ENCODE measurements around the gene TOMM6. TPM values are rescaled to one million over a fixed set of nuclear protein-coding genes. Genes with fewer than 3 reads are reported as not detected.

The TOMM6 gene
- total RNA-seq, 2 experiments from 2014 or later, result 131 to 277 TPM

DNA sequence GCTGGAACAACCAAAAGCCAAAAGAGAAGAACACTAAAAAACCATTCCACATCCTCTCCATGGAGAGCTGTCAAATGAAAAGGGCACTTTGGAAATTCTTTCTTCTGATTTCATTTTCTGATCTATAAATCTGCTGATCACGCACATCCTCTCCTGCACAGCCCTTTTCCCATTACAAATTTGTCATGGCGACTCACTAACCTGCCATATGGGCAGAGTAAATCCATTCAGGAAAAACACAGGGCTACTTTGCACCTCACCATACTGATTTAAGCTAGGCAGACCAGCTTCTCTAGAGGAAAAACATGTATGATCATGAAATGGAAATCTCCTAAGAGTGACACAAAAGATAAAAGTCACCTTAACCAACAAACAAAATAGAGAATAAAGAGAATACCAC, 26.0 kb downstream of the TOMM6 start:
- Histone ChIP-seq H4K20me1 (ENCODE audit: insufficient read depth, low read length) (no peaks in the 10 kb centered on the region), H3K27ac (ENCODE audit: low read depth, low read length, poor library complexity, severe bottlenecking) (no peak overlapping the region), H3K4me3 (ENCODE audit: low read depth, low read length, poor library complexity, severe bottlenecking) (no peak overlapping the region), H3K4me1 (ENCODE audit: insufficient read depth, low read length, poor library complexity, severe bottlenecking) (peaks cover 6% of the 10 kb centered on the region), H3K9me3 (ENCODE audit: low read length) (no peaks in the 10 kb centered on the region), H3K9me2 (ENCODE audit: insufficient read depth, low read length) (no peaks in the 10 kb centered on the region), H3K36me3 (ENCODE audit: insufficient read depth, low read length) (no peaks in the 10 kb centered on the region; the same call in 1 of the 2 replicates), H2AFZ (ENCODE audit: low read length) (no peak overlapping the region), H3K4me2 (ENCODE audit: low read length) (no peak overlapping the region), H3K79me2 (ENCODE audit: insufficient read depth, low read depth, low read length) (no peaks in the 10 kb centered on the region)
- ChIA-PET CTCF (ENCODE audit: unreplicated experiment) (no interaction called here), POLR2A (no interaction called here)
- no peak for TF ChIP-seq EZH2phosphoT487 (IDR thresholded peaks at IDR 0.05; ENCODE audit: borderline replicate concordance, low read depth, low read length)
- TF ChIP-seq, protein P1, sequence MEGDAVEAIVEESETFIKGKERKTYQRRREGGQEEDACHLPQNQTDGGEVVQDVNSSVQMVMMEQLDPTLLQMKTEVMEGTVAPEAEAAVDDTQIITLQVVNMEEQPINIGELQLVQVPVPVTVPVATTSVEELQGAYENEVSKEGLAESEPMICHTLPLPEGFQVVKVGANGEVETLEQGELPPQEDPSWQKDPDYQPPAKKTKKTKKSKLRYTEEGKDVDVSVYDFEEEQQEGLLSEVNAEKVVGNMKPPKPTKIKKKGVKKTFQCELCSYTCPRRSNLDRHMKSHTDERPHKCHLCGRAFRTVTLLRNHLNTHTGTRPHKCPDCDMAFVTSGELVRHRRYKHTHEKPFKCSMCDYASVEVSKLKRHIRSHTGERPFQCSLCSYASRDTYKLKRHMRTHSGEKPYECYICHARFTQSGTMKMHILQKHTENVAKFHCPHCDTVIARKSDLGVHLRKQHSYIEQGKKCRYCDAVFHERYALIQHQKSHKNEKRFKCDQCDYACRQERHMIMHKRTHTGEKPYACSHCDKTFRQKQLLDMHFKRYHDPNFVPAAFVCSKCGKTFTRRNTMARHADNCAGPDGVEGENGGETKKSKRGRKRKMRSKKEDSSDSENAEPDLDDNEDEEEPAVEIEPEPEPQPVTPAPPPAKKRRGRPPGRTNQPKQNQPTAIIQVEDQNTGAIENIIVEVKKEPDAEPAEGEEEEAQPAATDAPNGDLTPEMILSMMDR (conservative IDR thresholded peaks at IDR 0.05; ENCODE audit: low read length), result no peak
- DNase-seq (ENCODE audit: low spot score), result no peak
- intact Hi-C loops (cut with micrococcal nuclease; ENCODE audit: unreplicated experiment), result no loop called here
- BruUV-seq (replicated peaks), result no TSS peak

DNA sequence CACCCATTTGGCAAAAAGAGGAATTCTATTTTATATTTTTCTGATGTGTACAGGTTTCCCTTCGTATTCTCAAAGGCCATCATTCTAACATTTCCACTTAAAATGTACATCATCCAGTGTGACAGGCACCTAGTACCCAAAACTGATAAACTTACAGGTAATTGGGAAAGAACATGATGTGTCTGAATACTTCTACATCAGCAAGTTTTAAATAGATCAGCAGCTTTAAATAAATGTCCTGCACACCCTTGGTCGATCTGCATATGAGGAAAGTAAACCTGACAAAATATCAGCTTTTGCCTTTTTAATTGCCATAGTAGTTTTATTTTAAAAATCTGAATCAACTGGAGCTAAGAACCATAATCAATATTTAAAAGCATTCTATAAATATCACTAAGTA, 26.5 kb downstream of the TOMM6 start:
- no peaks in the 10 kb centered on the region; the same call in 1 of the 2 replicates for H3K36me3 ChIP-seq (ENCODE audit: insufficient read depth, low read length)
- H3K4me1 ChIP-seq (ENCODE audit: insufficient read depth, low read length, poor library complexity, severe bottlenecking), result peaks cover 6% of the 10 kb centered on the region
- no peak overlapping the region for H3K4me3 ChIP-seq (ENCODE audit: low read depth, low read length, poor library complexity, severe bottlenecking)
- ChIA-PET CTCF (ENCODE audit: unreplicated experiment) (no interaction called here), POLR2A (no interaction called here)
- no peak overlapping the region for H3K4me2 ChIP-seq (ENCODE audit: low read length)
- intact Hi-C loops (cut with micrococcal nuclease; ENCODE audit: unreplicated experiment), result no loop called here
- no peaks in the 10 kb centered on the region for H3K9me2 ChIP-seq (ENCODE audit: insufficient read depth, low read length)
- no peaks in the 10 kb centered on the region for H3K79me2 ChIP-seq (ENCODE audit: insufficient read depth, low read depth, low read length)
- H3K27ac ChIP-seq (ENCODE audit: low read depth, low read length, poor library complexity, severe bottlenecking), result no peak overlapping the region
- no peaks in the 10 kb centered on the region for H4K20me1 ChIP-seq (ENCODE audit: insufficient read depth, low read length)
- no peaks in the 10 kb centered on the region for H3K9me3 ChIP-seq (ENCODE audit: low read length)
- no peak overlapping the region for H2AFZ ChIP-seq (ENCODE audit: low read length)
- TF ChIP-seq, protein P1 (conservative IDR thresholded peaks at IDR 0.05; ENCODE audit: low read length), result no peak
- TF ChIP-seq EZH2phosphoT487 (IDR thresholded peaks at IDR 0.05; ENCODE audit: borderline replicate concordance, low read depth, low read length), result no peak
- no peak for DNase-seq (ENCODE audit: low spot score)
- no TSS peak for BruUV-seq (replicated peaks)

- Histone ChIP-seq H3K4me1 (ENCODE audit: insufficient read depth, low read length, poor library complexity, severe bottlenecking) (peaks cover 6% of the 10 kb centered on the region), H3K9me2 (ENCODE audit: insufficient read depth, low read length) (no peaks in the 10 kb centered on the region), H3K4me3 (ENCODE audit: low read depth, low read length, poor library complexity, severe bottlenecking) (no peak overlapping the region), H3K9me3 (ENCODE audit: low read length) (no peaks in the 10 kb centered on the region), H3K4me2 (ENCODE audit: low read length) (no peak overlapping the region), H2AFZ (ENCODE audit: low read length) (no peak overlapping the region), H4K20me1 (ENCODE audit: insufficient read depth, low read length) (no peaks in the 10 kb centered on the region), H3K79me2 (ENCODE audit: insufficient read depth, low read depth, low read length) (no peaks in the 10 kb centered on the region), H3K27ac (ENCODE audit: low read depth, low read length, poor library complexity, severe bottlenecking) (no peak overlapping the region), H3K36me3 (ENCODE audit: insufficient read depth, low read length) (no peaks in the 10 kb centered on the region; the same call in 1 of the 2 replicates)
- ChIA-PET CTCF (ENCODE audit: unreplicated experiment) (no interaction called here), POLR2A (no interaction called here)
- TF ChIP-seq, protein P1 (conservative IDR thresholded peaks at IDR 0.05; ENCODE audit: low read length), result no peak
- no peak for TF ChIP-seq EZH2phosphoT487 (IDR thresholded peaks at IDR 0.05; ENCODE audit: borderline replicate concordance, low read depth, low read length)
- DNase-seq (ENCODE audit: low spot score), result no peak
- intact Hi-C loops (cut with micrococcal nuclease; ENCODE audit: unreplicated experiment), result no loop called here
- no TSS peak for BruUV-seq (replicated peaks)
These were observed 27.1 kb downstream of the TOMM6 start for GRCh38 chr6:41814629-41815028.

All from OCI-LY7 (cell line).